Mesenchymal stem cell (in vitro differentiated cells and primary cell): ENCODE data around the gene CLHC1.
A peak's percentile ranks its signal among the peaks of the same experiment; 100 is the strongest.

Experiments used
- DNase-seq: peaks from one replicate; pipeline ENCODE4 v3.0.0-alpha.2; 2013
- H2AFZ ChIP-seq: one replicate; pipeline ENCODE4 v1.6.1; 2013; ENCODE audit warnings: low read depth, mild to moderate bottlenecking, control low read depth, inconsistent platforms, low read length, moderate library complexity
- H2AK5ac ChIP-seq: 2 replicates; pipeline ENCODE4 v1.6.1; 2013; ENCODE audit warnings: low read length, moderate library complexity, mild to moderate bottlenecking, inconsistent platforms; ENCODE audit not compliant: severe bottlenecking
- H2BK120ac ChIP-seq: one replicate; pipeline ENCODE4 v1.6.1; 2013; ENCODE audit warnings: low read depth, mild to moderate bottlenecking, inconsistent platforms, low read length, moderate library complexity
- H2BK12ac ChIP-seq, 2 experiments: one replicate each; pipeline ENCODE4 v1.6.1; 2013; ENCODE audit warnings: inconsistent platforms in 2 of 2, low read length in 2 of 2, mild to moderate bottlenecking in 2 of 2, moderate library complexity in 2 of 2, control low read depth in 1 of 2
- H2BK15ac ChIP-seq: one replicate; pipeline ENCODE4 v1.6.1; 2013; ENCODE audit warnings: mild to moderate bottlenecking, low read depth, inconsistent platforms; ENCODE audit not compliant: poor library complexity, severe bottlenecking
- H2BK5ac ChIP-seq: 2 replicates; pipeline ENCODE4 v1.6.1; 2013; ENCODE audit warnings: low read depth, mild to moderate bottlenecking, low read length, control low read depth, inconsistent platforms; ENCODE audit not compliant: poor library complexity, severe bottlenecking
- H3K14ac ChIP-seq, 2 experiments: one replicate each; pipeline ENCODE4 v1.6.1; 2013; ENCODE audit warnings: inconsistent platforms in 2 of 2, low read length in 2 of 2, control low read depth in 1 of 2, mild to moderate bottlenecking in 1 of 2, moderate library complexity in 1 of 2
- H3K18ac ChIP-seq, 2 experiments: one replicate each; pipeline ENCODE4 v1.6.1; 2013; ENCODE audit warnings: inconsistent platforms in 2 of 2, low read length in 2 of 2, control low read depth in 1 of 2, low read depth in 1 of 2, mild to moderate bottlenecking in 1 of 2
- H3K23ac ChIP-seq, 2 experiments: one replicate each; pipeline ENCODE4 v1.6.1; 2013; ENCODE audit warnings: inconsistent platforms in 2 of 2, low read length in 2 of 2, mild to moderate bottlenecking in 2 of 2, moderate library complexity in 2 of 2, control low read depth in 1 of 2
- H3K27ac ChIP-seq: 2 replicates; pipeline ENCODE4 v1.5.1; 2013; ENCODE audit warnings: mild to moderate bottlenecking, moderate library complexity, low read length, control low read depth, inconsistent platforms; ENCODE audit not compliant: poor library complexity, severe bottlenecking
- H3K27me3 ChIP-seq, 2 experiments: 2 replicates each; pipeline versions ENCODE4 v1.6.1 to v1.7.0; 2013; ENCODE audit warnings: low read length in 2 of 2, mild to moderate bottlenecking in 2 of 2, moderate library complexity in 2 of 2, control low read depth in 1 of 2, inconsistent platforms in 1 of 2; ENCODE audit not compliant: control insufficient read depth in 1 of 2, insufficient read depth in 1 of 2
- H3K36me3 ChIP-seq, 2 experiments: 2 replicates each; pipeline versions ENCODE4 v1.6.1 to v1.7.0; 2013; ENCODE audit warnings: low read length in 2 of 2, control low read depth in 1 of 2, inconsistent platforms in 1 of 2, low read depth in 1 of 2, mild to moderate bottlenecking in 1 of 2; ENCODE audit not compliant: insufficient read depth in 2 of 2, control insufficient read depth in 1 of 2
- H3K4ac ChIP-seq, 2 experiments: one replicate each; pipeline ENCODE4 v1.6.1; 2013; ENCODE audit warnings: inconsistent platforms in 2 of 2, low read length in 2 of 2, mild to moderate bottlenecking in 2 of 2, moderate library complexity in 2 of 2, control low read depth in 1 of 2, low read depth in 1 of 2
- H3K4me1 ChIP-seq: 2 replicates; pipeline ENCODE4 v1.6.1; 2013; ENCODE audit warnings: low read depth, low read length, control low read depth; ENCODE audit not compliant: control insufficient read depth, insufficient read depth
- H3K4me2 ChIP-seq: 2 replicates; pipeline ENCODE4 v1.6.1; 2013; ENCODE audit warnings: low read length, mild to moderate bottlenecking, inconsistent platforms; ENCODE audit not compliant: poor library complexity, severe bottlenecking
- H3K4me3 ChIP-seq, 2 experiments: 2 replicates each; pipeline versions ENCODE4 v1.5.1 to v1.7.0; 2013; ENCODE audit warnings: low read length in 2 of 2, mild to moderate bottlenecking in 2 of 2, control low read depth in 1 of 2, low read depth in 1 of 2; ENCODE audit not compliant: insufficient read depth in 1 of 2
- H3K79me1 ChIP-seq: replicated peaks from 2 replicates; pipeline ENCODE4 v1.6.1; 2013; ENCODE audit warnings: mild to moderate bottlenecking, control low read depth, low read length, inconsistent platforms; ENCODE audit not compliant: poor library complexity, severe bottlenecking
- H3K9ac ChIP-seq: 2 replicates; pipeline ENCODE4 v1.7.0; 2013; ENCODE audit warnings: mild to moderate bottlenecking, low read length, moderate library complexity
- H3K9me3 ChIP-seq: 2 replicates; pipeline ENCODE4 v1.7.0; 2013; ENCODE audit warnings: mild to moderate bottlenecking, low read length; ENCODE audit not compliant: control insufficient read depth
- H4K8ac ChIP-seq: one replicate; pipeline ENCODE4 v1.6.1; 2013; ENCODE audit warnings: inconsistent platforms, mild to moderate bottlenecking, low read length, moderate library complexity
- H4K91ac ChIP-seq: one replicate; pipeline ENCODE4 v1.6.1; 2013; ENCODE audit warnings: mild to moderate bottlenecking, low read length, inconsistent platforms
- WGBS: methylation state at CpG from one replicate; pipeline ENCODE4 v1.1.7; 2013; ENCODE audit warnings: mixed read lengths; 5-methylcytosine and 5-hydroxymethylcytosine counted together

CLHC1 gene

GRCh38 chr2:55180374-55180773 is 51.7 kb downstream of the CLHC1 start:
- WGBS = 62% methylated on average over 1 of the region's 2 CpGs
- H2BK12ac ChIP-seq = no peak overlapping the region
- H2BK120ac ChIP-seq = no peak overlapping the region
- no peak overlapping the region for H3K4me2 ChIP-seq
- H2BK5ac ChIP-seq = no peak overlapping the region
- H3K4me1 ChIP-seq = no peaks in the 10 kb centered on the region
- no peak overlapping the region for H3K4me3 ChIP-seq
- no peaks in the 10 kb centered on the region for H3K9me3 ChIP-seq
- no peak overlapping the region for H2AK5ac ChIP-seq
- peaks cover 4% of the 10 kb centered on the region for H3K79me1 ChIP-seq
- H4K8ac ChIP-seq = no peak overlapping the region
- H3K27ac ChIP-seq = no peak overlapping the region
- no peak overlapping the region for H3K4ac ChIP-seq
- no peak overlapping the region for H2BK15ac ChIP-seq
- no peak overlapping the region for H3K18ac ChIP-seq
- H2AFZ ChIP-seq = no peak overlapping the region
- H3K36me3 ChIP-seq = peaks cover 0 to 4% of the 10 kb centered on the region in 2 experiments
- H3K14ac ChIP-seq = no peak overlapping the region
- no peak overlapping the region for H3K23ac ChIP-seq
- no peak for DNase-seq
- H3K27me3 ChIP-seq = no peaks in the 10 kb centered on the region
- no peak overlapping the region for H4K91ac ChIP-seq
- H3K9ac ChIP-seq = no peak overlapping the region

GRCh38 chr2:55176094-55176415 is 56.0 kb downstream of the CLHC1 start:
- no peak overlapping the region for H2BK15ac ChIP-seq
- no peak overlapping the region for H3K27ac ChIP-seq
- no peak overlapping the region for H2AFZ ChIP-seq
- H3K4me1 ChIP-seq = no peaks in the 10 kb centered on the region
- no peak overlapping the region for H3K18ac ChIP-seq
- no peak for DNase-seq
- WGBS = 17% methylated on average over 1 of the region's 1 CpG
- H3K4me3 ChIP-seq = no peak overlapping the region
- H4K8ac ChIP-seq = no peak overlapping the region
- H3K9ac ChIP-seq = peak overlapping the region; percentile 36
- no peak overlapping the region for H3K14ac ChIP-seq
- no peaks in the 10 kb centered on the region for H3K27me3 ChIP-seq
- no peaks in the 10 kb centered on the region for H3K9me3 ChIP-seq
- no peak overlapping the region for H3K23ac ChIP-seq
- no peak overlapping the region for H3K4me2 ChIP-seq
- no peak overlapping the region for H3K4ac ChIP-seq
- no peaks in the 10 kb centered on the region for H3K36me3 ChIP-seq
- no peak overlapping the region for H2BK120ac ChIP-seq
- H3K79me1 ChIP-seq = peaks cover 7% of the 10 kb centered on the region
- H2BK12ac ChIP-seq = no peak overlapping the region
- H2AK5ac ChIP-seq = no peak overlapping the region
- H4K91ac ChIP-seq = no peak overlapping the region
- no peak overlapping the region for H2BK5ac ChIP-seq

GRCh38 chr2:55175254-55176093 is 56.6 kb downstream of the CLHC1 start:
- Histone ChIP-seq H2AFZ (no peak overlapping the region), H3K4me2 (no peak overlapping the region), H3K27ac (no peak overlapping the region), H2BK12ac (no peak overlapping the region), H3K36me3 (no peaks in the 10 kb centered on the region), H3K4ac (no peak overlapping the region), H3K9ac (peak overlapping the region; percentile 47), H2BK120ac (no peak overlapping the region), H3K27me3 (no peaks in the 10 kb centered on the region), H4K8ac (no peak overlapping the region), H2AK5ac (no peak overlapping the region), H3K4me3 (no peak overlapping the region), H3K9me3 (no peaks in the 10 kb centered on the region), H2BK5ac (no peak overlapping the region), H3K14ac (no peak overlapping the region), H3K18ac (no peak overlapping the region), H3K4me1 (no peaks in the 10 kb centered on the region), H3K79me1 (peaks cover 7% of the 10 kb centered on the region), H2BK15ac (no peak overlapping the region), H4K91ac (no peak overlapping the region), H3K23ac (no peak overlapping the region)
- peak; percentile 80 for DNase-seq
- WGBS = 57% methylated on average over 3 of the region's 5 CpGs

GRCh38 chr2:55173438-55174054 is 58.5 kb downstream of the CLHC1 start:
- Histone ChIP-seq H2BK15ac (no peak overlapping the region), H3K4me3 (no peak overlapping the region), H3K4me1 (no peaks in the 10 kb centered on the region), H2BK12ac (no peak overlapping the region), H3K18ac (no peak overlapping the region), H3K4ac (no peak overlapping the region), H3K36me3 (no peaks in the 10 kb centered on the region), H3K4me2 (no peak overlapping the region), H4K91ac (no peak overlapping the region), H3K79me1 (peaks cover 7% of the 10 kb centered on the region), H2AFZ (no peak overlapping the region), H2AK5ac (no peak overlapping the region), H3K9ac (no peak overlapping the region), H3K23ac (no peak overlapping the region), H2BK120ac (no peak overlapping the region), H4K8ac (no peak overlapping the region), H3K9me3 (no peaks in the 10 kb centered on the region), H3K27ac (no peak overlapping the region), H3K27me3 (no peaks in the 10 kb centered on the region), H2BK5ac (no peak overlapping the region), H3K14ac (no peak overlapping the region)
- no peak for DNase-seq
- no CpG with 5 or more reads among the region's 2 CpGs for WGBS
